Testis (tissue), 3 donors: ENCODE results near the gene ZSWIM6. TPM values are rescaled to one million over a fixed set of nuclear protein-coding genes. Genes with fewer than 3 reads are reported as not detected.
"Not testable (repeated sequence)": the region's sequence is repeated elsewhere in the genome, so short reads cannot be mapped to it uniquely, and the experiment has no call there.

ENCODE experiments used
- DNase-seq: peaks from one replicate; pipeline ENCODE4 v3.0.0-alpha.2; 2019
- H3K27ac ChIP-seq, 2 donors: fragments of 200-600 bp; sonication (generic); one replicate each; pipeline ENCODE4 v1.5.1; 2019
- H3K27me3 ChIP-seq: fragments of 200-600 bp; sonication (generic); one replicate; pipeline ENCODE4 v1.5.1; 2019
- H3K36me3 ChIP-seq: fragments of 200-600 bp; sonication (generic); one replicate; pipeline ENCODE4 v1.5.1; 2017; ENCODE audit warnings: low read depth; ENCODE audit errors: missing control alignments
- H3K4me1 ChIP-seq: fragments of 200-600 bp; sonication (generic); one replicate; pipeline ENCODE4 v1.5.1; 2019
- H3K4me3 ChIP-seq, 2 donors: fragments of 200-600 bp; sonication (generic); one replicate each; pipeline ENCODE4 v1.5.1; 2017 to 2019
- H3K9me3 ChIP-seq: fragments of 200-600 bp; sonication (generic); one replicate; pipeline ENCODE4 v1.5.1; 2017
- POLR2A ChIP-seq: fragments of 450-650 bp; IDR thresholded peaks from one replicate; pipeline ENCODE4 v1.6.1; 2017; ENCODE audit warnings: antibody characterized with exemption, mild to moderate bottlenecking, moderate library complexity
- WGBS, 2 donors: methylation state at CpG; one replicate each; pipeline ENCODE4 v1.1.5; 2018; 5-methylcytosine and 5-hydroxymethylcytosine counted together
- intact Hi-C: fragments of 100-400 bp; cut with DNase I; formaldehyde crosslinking; loops from one replicate; pipeline ENCODE4 v1.15.1; 2023; ENCODE audit warnings: low total_unique reads
- polyA plus RNA-seq: library from polyadenylated mRNA; stranded (reverse); fragments of 350-450 nt; fragmentation: Illumina TruSeq; extraction: RNeasy Lipid Tissue Mini Kit (QIAGEN cat#74804); gene quantifications from one replicate; pipeline ENCODE4 v1.2.3, GENCODE V29; 2014; ENCODE audit warnings: low read depth, low replicate concordance; ENCODE audit not compliant: insufficient read depth
- total RNA-seq, 2 donors: library from RNA; depleted of rRNA; stranded (reverse); fragments of >200 nt; gene quantifications; one replicate each; pipeline ENCODE4 v1.2.3, GENCODE V29; 2016
- TF ChIP-seq, protein P1 (sequence below), 3 experiments: fragments of 450-650 bp in 2 of 3; fragments of 200-600 bp in 1 of 3; sonication (generic) in 1 of 3; IDR thresholded peaks; one replicate each; pipeline ENCODE4 v1.5.1; 2016 to 2019; ENCODE audit warnings: antibody characterized with exemption in 3 of 3, mild to moderate bottlenecking in 2 of 3, moderate library complexity in 1 of 3

Gene ZSWIM6
- total and polyA plus RNA-seq, 3 donors from 2014 or later, result 14.6 to 18.0 (median 16.5) TPM

DNA sequence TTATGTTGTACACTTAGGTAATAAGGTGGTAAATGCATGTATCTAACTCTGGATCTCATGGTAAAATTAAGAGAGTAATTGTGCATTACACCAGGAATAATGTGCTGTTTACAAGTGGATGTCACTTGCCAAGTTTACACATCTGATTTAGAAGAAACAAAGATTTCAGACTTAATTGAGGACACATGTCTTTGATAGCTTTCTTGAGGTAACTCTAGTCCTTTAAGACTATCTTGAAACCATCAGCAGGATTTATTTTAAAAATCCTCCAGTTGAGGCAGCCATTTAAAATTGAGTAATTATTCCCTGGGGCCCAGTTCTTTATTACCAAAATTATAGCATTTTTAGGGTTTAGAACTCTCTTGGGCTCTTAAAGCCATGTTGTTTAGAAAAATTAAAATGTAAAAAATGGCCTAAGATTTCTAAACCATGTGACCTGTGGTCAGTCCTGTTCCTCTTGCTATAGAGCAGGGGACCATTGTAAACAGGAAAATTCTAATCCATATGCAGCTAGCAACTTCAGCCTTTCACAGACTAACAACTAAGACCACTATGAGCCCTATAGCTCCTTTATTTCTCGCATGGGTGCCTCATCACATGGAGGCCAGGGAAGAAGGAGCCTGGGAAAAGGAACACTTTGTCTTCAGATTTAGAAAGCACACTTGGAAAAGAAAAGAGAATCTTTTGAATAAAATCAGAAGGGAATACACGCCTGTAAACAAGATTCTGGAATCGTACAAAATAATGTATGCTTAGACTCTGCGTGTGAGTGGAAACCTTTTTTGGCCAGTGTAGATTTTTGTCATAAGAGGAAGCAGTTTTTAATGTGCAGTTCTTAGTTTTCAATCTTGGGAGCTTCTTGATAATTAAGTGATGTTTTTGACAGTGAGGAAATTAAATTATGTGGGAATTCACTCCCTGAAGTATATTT lies 71.2 kb downstream of the ZSWIM6 start:
- WGBS, 2 donors, result 77 to 79% methylated on average over 4 of the region's 4 CpGs
- Histone ChIP-seq H3K9me3 (no peaks in the 10 kb centered on the region), H3K27ac (no peak overlapping the region), H3K27me3 (no peaks in the 10 kb centered on the region), H3K4me3 (no peak overlapping the region), H3K36me3 (no peaks in the 10 kb centered on the region), H3K4me1 (no peaks in the 10 kb centered on the region)
- intact Hi-C loops, result no loop called here
- DNase-seq, result no peak
- TF ChIP-seq POLR2A, result no peak
- TF ChIP-seq, protein P1, sequence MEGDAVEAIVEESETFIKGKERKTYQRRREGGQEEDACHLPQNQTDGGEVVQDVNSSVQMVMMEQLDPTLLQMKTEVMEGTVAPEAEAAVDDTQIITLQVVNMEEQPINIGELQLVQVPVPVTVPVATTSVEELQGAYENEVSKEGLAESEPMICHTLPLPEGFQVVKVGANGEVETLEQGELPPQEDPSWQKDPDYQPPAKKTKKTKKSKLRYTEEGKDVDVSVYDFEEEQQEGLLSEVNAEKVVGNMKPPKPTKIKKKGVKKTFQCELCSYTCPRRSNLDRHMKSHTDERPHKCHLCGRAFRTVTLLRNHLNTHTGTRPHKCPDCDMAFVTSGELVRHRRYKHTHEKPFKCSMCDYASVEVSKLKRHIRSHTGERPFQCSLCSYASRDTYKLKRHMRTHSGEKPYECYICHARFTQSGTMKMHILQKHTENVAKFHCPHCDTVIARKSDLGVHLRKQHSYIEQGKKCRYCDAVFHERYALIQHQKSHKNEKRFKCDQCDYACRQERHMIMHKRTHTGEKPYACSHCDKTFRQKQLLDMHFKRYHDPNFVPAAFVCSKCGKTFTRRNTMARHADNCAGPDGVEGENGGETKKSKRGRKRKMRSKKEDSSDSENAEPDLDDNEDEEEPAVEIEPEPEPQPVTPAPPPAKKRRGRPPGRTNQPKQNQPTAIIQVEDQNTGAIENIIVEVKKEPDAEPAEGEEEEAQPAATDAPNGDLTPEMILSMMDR (IDR thresholded peaks at IDR 0.05), result no peak

DNA sequence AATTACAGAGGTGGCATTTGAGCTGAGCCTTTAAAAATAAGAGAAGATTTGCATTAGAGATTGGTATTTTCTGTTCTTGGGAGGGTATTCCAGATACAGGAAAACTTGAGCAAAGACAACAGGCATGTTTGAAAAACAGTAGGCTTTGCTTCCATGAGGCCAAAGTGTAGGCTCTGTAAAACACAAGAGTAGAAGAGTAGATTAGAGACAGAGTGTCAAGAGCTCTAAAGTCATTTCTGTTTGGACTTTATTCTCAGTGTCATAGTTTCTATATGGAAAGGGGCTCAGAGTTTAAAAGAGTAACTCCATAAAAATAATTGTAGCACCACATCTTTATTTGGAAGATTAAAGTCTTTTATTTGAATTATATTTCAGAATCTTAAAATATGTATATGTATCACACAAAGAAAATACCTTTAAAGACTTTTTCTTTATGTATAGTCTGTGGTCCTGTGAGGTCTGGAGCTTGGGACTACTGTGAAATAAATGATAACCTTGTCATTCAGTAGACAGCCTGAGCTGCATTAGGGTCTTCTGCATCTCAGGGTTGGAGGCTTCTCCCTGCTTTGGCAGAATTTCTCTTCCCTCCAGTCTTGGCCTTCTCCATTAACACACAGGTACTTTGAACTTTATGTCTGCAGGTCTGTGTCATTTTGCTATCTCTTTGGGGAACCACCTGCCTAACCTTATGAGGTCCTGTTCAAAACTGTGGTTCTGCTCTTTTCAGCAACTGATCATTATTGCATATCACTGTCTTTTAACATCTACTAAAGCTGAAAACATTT lies 73.6 kb downstream of the ZSWIM6 start:
- peaks cover 4% of the 10 kb centered on the region for H3K4me1 ChIP-seq
- no peak for TF ChIP-seq POLR2A
- TF ChIP-seq, protein P1 (IDR thresholded peaks at IDR 0.05), result no peak

DNA sequence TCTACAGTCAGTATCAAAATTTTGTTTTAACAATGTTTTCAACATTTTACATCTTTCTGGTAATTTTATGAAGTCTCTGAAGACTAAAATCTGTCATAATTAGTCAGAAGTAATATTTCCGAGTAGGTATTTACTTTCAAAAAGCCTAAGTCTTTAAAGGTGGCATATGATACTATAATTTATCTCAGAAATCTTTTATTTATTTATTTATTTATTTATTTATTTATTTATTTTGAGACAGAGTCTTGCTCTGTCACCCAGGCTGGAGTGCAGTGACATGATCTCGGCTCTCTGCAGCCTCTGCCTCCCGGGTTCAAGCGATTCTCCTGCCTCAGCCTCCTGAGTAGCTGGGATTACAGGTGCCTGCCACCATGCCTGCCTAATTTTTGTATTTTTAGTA lies 74.4 kb downstream of the ZSWIM6 start:
- H3K27me3 ChIP-seq, H3K9me3 ChIP-seq, H3K4me1 ChIP-seq, H3K36me3 ChIP-seq, H3K27ac ChIP-seq, H3K4me3 ChIP-seq, DNase-seq, intact Hi-C loops: not testable (repeated sequence)
- WGBS, 2 donors, result 92 to 97% methylated on average over 4 of the region's 4 CpGs

More for the DNA sequence above, 73.6 kb downstream of the ZSWIM6 start:
- H3K9me3 ChIP-seq, result no peaks in the 10 kb centered on the region
- H3K36me3 ChIP-seq, result no peaks in the 10 kb centered on the region
- intact Hi-C loops, result no loop called here
- H3K27ac ChIP-seq, result no peak overlapping the region
- no peak overlapping the region for H3K4me3 ChIP-seq
- H3K27me3 ChIP-seq, result no peaks in the 10 kb centered on the region
- no peak for DNase-seq

DNA sequence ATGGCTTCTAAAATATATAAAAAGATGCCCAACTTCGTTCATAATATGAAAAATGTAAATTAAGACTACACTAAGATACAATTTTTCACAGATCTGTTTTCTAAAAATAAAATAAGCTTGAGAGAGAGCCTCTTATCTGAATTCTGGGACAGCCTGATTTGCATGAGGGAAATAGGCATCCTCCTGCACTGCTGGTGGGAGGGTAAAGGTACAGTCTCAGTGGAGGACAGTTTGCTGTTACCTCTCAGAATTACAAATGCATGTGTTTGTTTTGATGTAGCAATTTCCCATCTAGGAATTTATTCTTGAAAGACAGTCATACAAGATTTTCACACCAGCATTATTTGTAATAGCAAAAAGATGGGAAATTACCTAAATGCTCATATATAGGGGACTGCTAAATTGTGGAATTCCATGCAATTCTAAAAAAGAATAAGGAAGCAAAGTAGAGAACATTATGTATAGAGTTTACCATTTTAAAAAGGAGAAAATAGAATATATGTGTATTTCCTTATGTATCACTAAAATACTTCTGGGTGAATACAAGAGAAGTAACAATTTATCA lies 75.7 kb downstream of the ZSWIM6 start:
- no peaks in the 10 kb centered on the region for H3K36me3 ChIP-seq
- H3K9me3 ChIP-seq, result no peaks in the 10 kb centered on the region
- intact Hi-C loops, result no loop called here
- H3K4me3 ChIP-seq, result no peak overlapping the region
- H3K4me1 ChIP-seq, result peaks cover 4% of the 10 kb centered on the region
- TF ChIP-seq, protein P1 (IDR thresholded peaks at IDR 0.05), result no peak
- no peak for TF ChIP-seq POLR2A
- 79 to 81% methylated on average over 1 of the region's 1 CpG for WGBS, 2 donors
- no peak for DNase-seq
- H3K27ac ChIP-seq, result no peak overlapping the region
- no peaks in the 10 kb centered on the region for H3K27me3 ChIP-seq
